ENCODE results near the gene PRDX2. TPM values are rescaled to one million over a fixed set of nuclear protein-coding genes. Genes with fewer than 3 reads are reported as not detected.

The PRDX2 gene
- total RNA-seq, 1 donor from 2014 or later, result 166 TPM

- peak overlapping the region; percentile 97 for H3K27ac Mint-ChIP-seq (ENCODE audit: unreplicated experiment)
Measured at GRCh38 chr19:12792051-12792852, 9.3 kb downstream of the PRDX2 start.

GRCh38 chr19:12791345-12792050 is 10.1 kb downstream of the PRDX2 start, which contains the start of gene JUNB:
TSS of gene JUNB (plus strand) at chr19:12791486. CDS start at chr19:12791772, 286 bp downstream.
- peaks cover 19% of the 10 kb centered on the region for H4K20me1 ChIP-seq (ENCODE audit: insufficient read depth, low read length)
- peak within 1 kb of the TSS; percentile 58 for H2AFZ ChIP-seq (ENCODE audit: low read depth, low read length)

More at GRCh38 chr19:12792051-12792852, 9.3 kb downstream of the PRDX2 start:
- Histone ChIP-seq H3K36me3 (ENCODE audit: insufficient read depth, low read length) (no peaks in the 10 kb centered on the region), H3K27ac (ENCODE audit: low read depth, low read length) (peak overlapping the region; percentile 90), H3K4me3 (ENCODE audit: insufficient read depth, low read depth, low read length) (peak overlapping the region; percentile 92), H3K9me3 (ENCODE audit: insufficient read depth, low read depth, low read length) (no peaks in the 10 kb centered on the region), H2AFZ (ENCODE audit: low read depth, low read length) (no peak overlapping the region), H3K27me3 (ENCODE audit: insufficient read depth, low read length) (no peaks in the 10 kb centered on the region), H4K20me1 (ENCODE audit: insufficient read depth, low read length) (peaks cover 19% of the 10 kb centered on the region), H3K79me2 (ENCODE audit: insufficient read depth, low read length) (peaks cover 21% of the 10 kb centered on the region), H3K9ac (ENCODE audit: low read length) (peak overlapping the region; percentile 94), H3K4me1 (ENCODE audit: insufficient read depth, low read length) (peaks cover 38% of the 10 kb centered on the region), H3K4me2 (ENCODE audit: low read length) (peak overlapping the region; percentile 91)
- no peaks in the 10 kb centered on the region for H3K27me3 Mint-ChIP-seq (ENCODE audit: low read depth, unreplicated experiment)
- TF ChIP-seq, protein P1, sequence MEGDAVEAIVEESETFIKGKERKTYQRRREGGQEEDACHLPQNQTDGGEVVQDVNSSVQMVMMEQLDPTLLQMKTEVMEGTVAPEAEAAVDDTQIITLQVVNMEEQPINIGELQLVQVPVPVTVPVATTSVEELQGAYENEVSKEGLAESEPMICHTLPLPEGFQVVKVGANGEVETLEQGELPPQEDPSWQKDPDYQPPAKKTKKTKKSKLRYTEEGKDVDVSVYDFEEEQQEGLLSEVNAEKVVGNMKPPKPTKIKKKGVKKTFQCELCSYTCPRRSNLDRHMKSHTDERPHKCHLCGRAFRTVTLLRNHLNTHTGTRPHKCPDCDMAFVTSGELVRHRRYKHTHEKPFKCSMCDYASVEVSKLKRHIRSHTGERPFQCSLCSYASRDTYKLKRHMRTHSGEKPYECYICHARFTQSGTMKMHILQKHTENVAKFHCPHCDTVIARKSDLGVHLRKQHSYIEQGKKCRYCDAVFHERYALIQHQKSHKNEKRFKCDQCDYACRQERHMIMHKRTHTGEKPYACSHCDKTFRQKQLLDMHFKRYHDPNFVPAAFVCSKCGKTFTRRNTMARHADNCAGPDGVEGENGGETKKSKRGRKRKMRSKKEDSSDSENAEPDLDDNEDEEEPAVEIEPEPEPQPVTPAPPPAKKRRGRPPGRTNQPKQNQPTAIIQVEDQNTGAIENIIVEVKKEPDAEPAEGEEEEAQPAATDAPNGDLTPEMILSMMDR (IDR thresholded peaks at IDR 0.05; ENCODE audit: insufficient read depth, low read depth, low read length), result no peak
- TF ChIP-seq EZH2 (IDR thresholded peaks at IDR 0.05; ENCODE audit: insufficient read depth, low read length), result no peak
- FAIRE-seq, result no peak
- peak overlapping the region; percentile 93 for H3K4me3 Mint-ChIP-seq (ENCODE audit: unreplicated experiment)
- no peaks in the 10 kb centered on the region for H3K9me3 Mint-ChIP-seq (ENCODE audit: unreplicated experiment)
- H3K36me3 Mint-ChIP-seq (ENCODE audit: low read depth, unreplicated experiment), result no peaks in the 10 kb centered on the region
- DNase-seq (ENCODE audit: low read depth), result no peak
- peaks cover 31% of the 10 kb centered on the region for H3K4me1 Mint-ChIP-seq (ENCODE audit: low read depth, unreplicated experiment)

More at GRCh38 chr19:12791345-12792050, 10.1 kb downstream of the PRDX2 start, which contains the start of gene JUNB:
- Histone ChIP-seq H3K27me3 (ENCODE audit: insufficient read depth, low read length) (no peaks in the 10 kb centered on the region), H3K4me3 (ENCODE audit: insufficient read depth, low read depth, low read length) (peak within 1 kb of the TSS; percentile 92), H3K27ac (ENCODE audit: low read depth, low read length) (peak within 1 kb of the TSS; percentile 90), H3K36me3 (ENCODE audit: insufficient read depth, low read length) (no peaks in the 10 kb centered on the region), H3K9me3 (ENCODE audit: insufficient read depth, low read depth, low read length) (no peaks in the 10 kb centered on the region), H3K9ac (ENCODE audit: low read length) (peak within 1 kb of the TSS; percentile 94), H3K4me2 (ENCODE audit: low read length) (peak within 1 kb of the TSS; percentile 91), H3K4me1 (ENCODE audit: insufficient read depth, low read length) (peaks cover 38% of the 10 kb centered on the region), H3K79me2 (ENCODE audit: insufficient read depth, low read length) (peaks cover 21% of the 10 kb centered on the region)
- Mint-ChIP-seq H3K9me3 (ENCODE audit: unreplicated experiment) (no peaks in the 10 kb centered on the region), H3K36me3 (ENCODE audit: low read depth, unreplicated experiment) (no peaks in the 10 kb centered on the region), H3K27ac (ENCODE audit: unreplicated experiment) (peak within 1 kb of the TSS; percentile 96), H3K4me3 (ENCODE audit: unreplicated experiment) (peak within 1 kb of the TSS; percentile 93), H3K4me1 (ENCODE audit: low read depth, unreplicated experiment) (peaks cover 30% of the 10 kb centered on the region), H3K27me3 (ENCODE audit: low read depth, unreplicated experiment) (no peaks in the 10 kb centered on the region)
- FAIRE-seq (no peak), DNase-seq (ENCODE audit: low read depth) (peak; percentile 88)
- TF ChIP-seq, protein P1 (IDR thresholded peaks at IDR 0.05; ENCODE audit: insufficient read depth, low read depth, low read length), result no peak

Measured in astrocyte (in vitro differentiated cells and primary cell).